HepG2 (cell line): ENCODE results near the gene STK31. TPM values are rescaled to one million over a fixed set of nuclear protein-coding genes. Genes with fewer than 3 reads are reported as not detected.
"Not testable (repeated sequence)": the region's sequence is repeated elsewhere in the genome, so short reads cannot be mapped to it uniquely, and the experiment has no call there.

Source experiments
- ATAC-seq: fragments of 200-7000 bp; cut with Tn5 transposase; 3 replicates; pipeline ENCODE4 v1.9.1; 2020; ENCODE audit warnings: mild to moderate bottlenecking, moderate library complexity
- BruUV-seq: library from RNA; stranded (reverse); fragments of 400-500 nt; replicated peaks from 2 replicates; lab custom pipeline; 2021; lab: Mats Ljungman, UMichigan
- CTCF ChIA-PET: fragments of 300-600 bp; formaldehyde crosslinking; extraction: SDS; loops from one replicate; lab custom pipeline; 2021; ENCODE audit warnings: low total read pairs, inconsistent platforms, low intra/inter-chr PET ratio; lab: Yijun Ruan, JAX
- POLR2A ChIA-PET: fragments of 350-600 bp; sonication (Branson Sonifier 250); formaldehyde crosslinking; loops from one replicate; lab custom pipeline; 2020; ENCODE audit warnings: antibody characterized with exemption, inconsistent platforms; lab: Yijun Ruan, JAX
- DNase-seq: peaks from one replicate; pipeline ENCODE4 v3.0.0-alpha.2; 2015; ENCODE audit warnings: low spot score
- FAIRE-seq: peaks from 3 replicates; lab custom pipeline; 2011; peaks lifted over from hg19 to GRCh38; lab: Jason Lieb, UNC
- H2AFZ ChIP-seq: one replicate; pipeline ENCODE4 v1.6.1; 2011; ENCODE audit warnings: low read length, inconsistent platforms
- H3K27ac ChIP-seq: fragments of 300-600 bp; 3 replicates; pipeline ENCODE4 v1.8.0; 2011; ENCODE audit warnings: mixed run types, mild to moderate bottlenecking, mixed read lengths, low read length, inconsistent platforms; ENCODE audit not compliant: insufficient read depth; ENCODE audit errors: extremely low read length
- H3K27me3 ChIP-seq, 2 experiments: fragments of 200-600 bp in 1 of 2; 2 replicates in 1 of 2; 3 replicates in 1 of 2; pipeline versions ENCODE4 v1.6.0 to v1.8.0; 2011; ENCODE audit warnings: low read length in 2 of 2, mild to moderate bottlenecking in 2 of 2, moderate library complexity in 2 of 2, inconsistent platforms in 1 of 2; ENCODE audit not compliant: insufficient read depth in 2 of 2, control insufficient read depth in 1 of 2
- H3K36me3 ChIP-seq, 2 experiments: fragments of 200-600 bp in 1 of 2; replicated peaks in 1 of 2; 2 replicates in 1 of 2; 3 replicates in 1 of 2; pipeline versions ENCODE4 v1.5.1 to v1.8.0; 2011; ENCODE audit warnings: low read length in 2 of 2, inconsistent platforms in 1 of 2; ENCODE audit not compliant: insufficient read depth in 2 of 2, control insufficient read depth in 1 of 2
- H3K4me1 ChIP-seq: 2 replicates; pipeline ENCODE4 v1.5.1; 2012; ENCODE audit warnings: low read length, inconsistent platforms; ENCODE audit not compliant: insufficient read depth
- H3K4me2 ChIP-seq: 2 replicates; pipeline ENCODE4 v1.6.0; 2011; ENCODE audit warnings: low read depth, low read length, inconsistent platforms
- H3K4me3 ChIP-seq, 3 experiments: fragments of 200-600 bp in 1 of 3; sonication (generic), shearing (Covaris generic) in 1 of 3; replicated peaks in 1 of 3; 2 replicates each; pipeline ENCODE4 v1.5.1; 2011 to 2016; ENCODE audit warnings: low read length in 3 of 3, inconsistent platforms in 2 of 3, low read depth in 2 of 3, mild to moderate bottlenecking in 2 of 3, control low read depth in 1 of 3, mixed read lengths in 1 of 3; ENCODE audit not compliant: insufficient read depth in 1 of 3
- H3K79me2 ChIP-seq: one replicate; pipeline ENCODE4 v1.6.1; 2011; ENCODE audit warnings: low read length, inconsistent platforms; ENCODE audit not compliant: insufficient read depth
- H3K9ac ChIP-seq: 2 replicates; pipeline ENCODE4 v1.6.0; 2011; ENCODE audit warnings: mild to moderate bottlenecking, low read depth, low read length, inconsistent platforms; ENCODE audit not compliant: insufficient read depth
- H3K9me3 ChIP-seq: 2 replicates; pipeline ENCODE4 v1.5.1; 2012; ENCODE audit warnings: mild to moderate bottlenecking, low read length
- H4K20me1 ChIP-seq: 2 replicates; pipeline ENCODE4 v1.6.0; 2011; ENCODE audit warnings: inconsistent platforms, mild to moderate bottlenecking, low read length, moderate library complexity; ENCODE audit not compliant: insufficient read depth
- AHR ChIP-seq: IDR thresholded peaks from 2 replicates; pipeline ENCODE4 v1.6.1; 2018; ENCODE audit warnings: missing genetic modification reagents, missing compliant biosample characterization
- HNRNPL ChIP-seq: fragments of 200-400 bp; formaldehyde crosslinking; IDR thresholded peaks from 2 replicates; pipeline ENCODE4 v1.6.1; 2017; ENCODE audit warnings: mild to moderate bottlenecking, low read depth, low read length
- SMARCC2 ChIP-seq: fragments of 450-650 bp; IDR thresholded peaks from 2 replicates; pipeline ENCODE4 v1.6.1; 2017; ENCODE audit warnings: antibody characterized with exemption, mild to moderate bottlenecking
- SYNCRIP ChIP-seq: fragments of 200-400 bp; formaldehyde crosslinking; IDR thresholded peaks from 2 replicates; pipeline ENCODE4 v1.6.1; 2018; ENCODE audit warnings: mild to moderate bottlenecking, low read depth, low read length; ENCODE audit not compliant: insufficient read depth
- TFDP1 ChIP-seq: IDR thresholded peaks from 2 replicates; pipeline ENCODE4 v1.6.1; 2016; ENCODE audit warnings: missing compliant biosample characterization, missing genetic modification reagents, borderline replicate concordance
- ZBTB2 ChIP-seq: sonication (generic); formaldehyde crosslinking; IDR thresholded peaks from 2 replicates; pipeline ENCODE4 v1.8.0; 2022; ENCODE audit warnings: low read depth, missing genetic modification reagents
- ZFX ChIP-seq: sonication (generic); formaldehyde crosslinking; IDR thresholded peaks from 2 replicates; pipeline ENCODE4 v1.4.0; 2020; ENCODE audit warnings: mild to moderate bottlenecking, low read depth, missing genetic modification reagents, moderate library complexity
- ZNF326 ChIP-seq: sonication (generic); formaldehyde crosslinking; IDR thresholded peaks from 2 replicates; pipeline ENCODE4 v1.4.0; 2020; ENCODE audit warnings: missing genetic modification reagents, borderline replicate concordance
- WGBS: methylation state at CpG from one replicate; pipeline ENCODE4 v1.1.6; 2017; ENCODE audit warnings: low lambda C conversion rate; 5-methylcytosine and 5-hydroxymethylcytosine counted together
- in situ Hi-C: cut with HindIII; loops from 2 replicates; pipeline ENCODE4 v1.10.0; 2017; ENCODE audit warnings: low pct_unique_long_range_greater_than_20kb; ENCODE audit not compliant: extremely low pct_ligation_motif_present
- intact Hi-C: fragments of 100-400 bp; cut with micrococcal nuclease; formaldehyde crosslinking; loops from one replicate; pipeline ENCODE4 v1.10.0; 2022; ENCODE audit not compliant: unreplicated experiment
- polyA plus RNA-seq, 8 experiments: library from polyadenylated mRNA; depleted of rRNA in 3 of 8; stranded (reverse) in 7 of 8; unstranded in 1 of 8; fragments of >200 nt; fragmentation: Illumina TruSeq in 4 of 8; extraction: Trizol in 4 of 8; gene quantifications; 2 replicates each; pipeline versions ENCODE4 v1.2.1 to v1.2.3, GENCODE V29; 2011 to 2016; ENCODE audit warnings: low read depth in 4 of 8, missing spikeins in 1 of 8, mixed read lengths in 1 of 8; ENCODE audit not compliant: insufficient read depth in 1 of 8
- total RNA-seq, 5 experiments: library from RNA; depleted of rRNA; stranded (reverse); fragments of >200 nt; fragmentation: Illumina TruSeq; extraction: Trizol; gene quantifications; 2 replicates each; pipeline ENCODE4 v1.2.3, GENCODE V29; 2016; ENCODE audit warnings: low read depth in 1 of 5
- TF ChIP-seq, protein P1 (sequence below): sonication (generic); formaldehyde crosslinking; IDR thresholded peaks from 2 replicates; pipeline ENCODE4 v1.5.0; 2020; ENCODE audit warnings: mild to moderate bottlenecking, missing genetic modification reagents
- TF ChIP-seq, protein P2 (sequence below): sonication (generic); formaldehyde crosslinking; IDR thresholded peaks from 2 replicates; pipeline ENCODE4 v1.4.0; 2020; ENCODE audit warnings: mild to moderate bottlenecking, missing genetic modification reagents

STK31 gene
- total and polyA plus RNA-seq, 2 of the 13 experiments (the other 11 are each of a cell fraction or from before 2014, with no cell fraction given): not detected

- Histone ChIP-seq H3K4me1 (no peaks in the 10 kb centered on the region), H3K79me2 (no peaks in the 10 kb centered on the region), H3K36me3 (no peaks in the 10 kb centered on the region), H3K4me3 (no peak overlapping the region), H3K9me3 (no peaks in the 10 kb centered on the region), H3K27me3 (no peaks in the 10 kb centered on the region), H4K20me1 (no peaks in the 10 kb centered on the region), H3K4me2 (no peak overlapping the region), H3K9ac (no peak overlapping the region), H3K27ac (no peak overlapping the region), H2AFZ (no peak overlapping the region)
- TF ChIP-seq SYNCRIP (no peak), HNRNPL (no peak), TFDP1 (CRISPR knock-in tag) (no peak), SMARCC2 (no peak), ZBTB2 (CRISPR knock-in tag) (no peak), ZNF326 (CRISPR knock-in tag) (no peak), ZFX (CRISPR knock-in tag) (no peak), AHR (CRISPR knock-in tag) (no peak)
- TF ChIP-seq, protein P1, sequence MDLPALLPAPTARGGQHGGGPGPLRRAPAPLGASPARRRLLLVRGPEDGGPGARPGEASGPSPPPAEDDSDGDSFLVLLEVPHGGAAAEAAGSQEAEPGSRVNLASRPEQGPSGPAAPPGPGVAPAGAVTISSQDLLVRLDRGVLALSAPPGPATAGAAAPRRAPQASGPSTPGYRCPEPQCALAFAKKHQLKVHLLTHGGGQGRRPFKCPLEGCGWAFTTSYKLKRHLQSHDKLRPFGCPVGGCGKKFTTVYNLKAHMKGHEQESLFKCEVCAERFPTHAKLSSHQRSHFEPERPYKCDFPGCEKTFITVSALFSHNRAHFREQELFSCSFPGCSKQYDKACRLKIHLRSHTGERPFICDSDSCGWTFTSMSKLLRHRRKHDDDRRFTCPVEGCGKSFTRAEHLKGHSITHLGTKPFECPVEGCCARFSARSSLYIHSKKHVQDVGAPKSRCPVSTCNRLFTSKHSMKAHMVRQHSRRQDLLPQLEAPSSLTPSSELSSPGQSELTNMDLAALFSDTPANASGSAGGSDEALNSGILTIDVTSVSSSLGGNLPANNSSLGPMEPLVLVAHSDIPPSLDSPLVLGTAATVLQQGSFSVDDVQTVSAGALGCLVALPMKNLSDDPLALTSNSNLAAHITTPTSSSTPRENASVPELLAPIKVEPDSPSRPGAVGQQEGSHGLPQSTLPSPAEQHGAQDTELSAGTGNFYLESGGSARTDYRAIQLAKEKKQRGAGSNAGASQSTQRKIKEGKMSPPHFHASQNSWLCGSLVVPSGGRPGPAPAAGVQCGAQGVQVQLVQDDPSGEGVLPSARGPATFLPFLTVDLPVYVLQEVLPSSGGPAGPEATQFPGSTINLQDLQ (CRISPR knock-in tag): no peak
- TF ChIP-seq, protein P2, sequence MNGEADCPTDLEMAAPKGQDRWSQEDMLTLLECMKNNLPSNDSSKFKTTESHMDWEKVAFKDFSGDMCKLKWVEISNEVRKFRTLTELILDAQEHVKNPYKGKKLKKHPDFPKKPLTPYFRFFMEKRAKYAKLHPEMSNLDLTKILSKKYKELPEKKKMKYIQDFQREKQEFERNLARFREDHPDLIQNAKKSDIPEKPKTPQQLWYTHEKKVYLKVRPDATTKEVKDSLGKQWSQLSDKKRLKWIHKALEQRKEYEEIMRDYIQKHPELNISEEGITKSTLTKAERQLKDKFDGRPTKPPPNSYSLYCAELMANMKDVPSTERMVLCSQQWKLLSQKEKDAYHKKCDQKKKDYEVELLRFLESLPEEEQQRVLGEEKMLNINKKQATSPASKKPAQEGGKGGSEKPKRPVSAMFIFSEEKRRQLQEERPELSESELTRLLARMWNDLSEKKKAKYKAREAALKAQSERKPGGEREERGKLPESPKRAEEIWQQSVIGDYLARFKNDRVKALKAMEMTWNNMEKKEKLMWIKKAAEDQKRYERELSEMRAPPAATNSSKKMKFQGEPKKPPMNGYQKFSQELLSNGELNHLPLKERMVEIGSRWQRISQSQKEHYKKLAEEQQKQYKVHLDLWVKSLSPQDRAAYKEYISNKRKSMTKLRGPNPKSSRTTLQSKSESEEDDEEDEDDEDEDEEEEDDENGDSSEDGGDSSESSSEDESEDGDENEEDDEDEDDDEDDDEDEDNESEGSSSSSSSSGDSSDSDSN: no peak
- intact Hi-C loops: no loop called here
- DNase-seq: no peak
- CTCF ChIA-PET: no interaction called here
- BruUV-seq: no TSS peak
- 38% methylated on average over 4 of the region's 4 CpGs for WGBS
- POLR2A ChIA-PET: no interaction called here
- FAIRE-seq: no peak
- in situ Hi-C loops: loop anchor here (25.0 kb wide), 1 partner anchor 459 kb away; no protein-coding TSS in a partner anchor
- no peak for ATAC-seq
Measured at GRCh38 chr7:23721456-23721855, 11.4 kb downstream of the STK31 start.

- H3K4me1 ChIP-seq, FAIRE-seq, H3K4me3 ChIP-seq, DNase-seq, H3K27ac ChIP-seq, H3K9ac ChIP-seq, H3K79me2 ChIP-seq, H3K9me3 ChIP-seq, H3K27me3 ChIP-seq, H2AFZ ChIP-seq, BruUV-seq, H4K20me1 ChIP-seq, intact Hi-C loops, H3K4me2 ChIP-seq, ATAC-seq, CTCF ChIA-PET, POLR2A ChIA-PET, H3K36me3 ChIP-seq: not testable (repeated sequence)
- WGBS: 57% methylated on average over 15 of the region's 21 CpGs
- in situ Hi-C loops: loop anchor here (25.0 kb wide), 1 partner anchor 460 kb away; no protein-coding TSS in a partner anchor
Measured at GRCh38 chr7:23722587-23723216, 12.7 kb downstream of the STK31 start.
